ENCODE data around the gene LRFN2. TPM values are rescaled to one million over a fixed set of nuclear protein-coding genes. Genes with fewer than 3 reads are reported as not detected.

Gene LRFN2
- total RNA-seq, 1 donor from 2014 or later, result not detected

DNA sequence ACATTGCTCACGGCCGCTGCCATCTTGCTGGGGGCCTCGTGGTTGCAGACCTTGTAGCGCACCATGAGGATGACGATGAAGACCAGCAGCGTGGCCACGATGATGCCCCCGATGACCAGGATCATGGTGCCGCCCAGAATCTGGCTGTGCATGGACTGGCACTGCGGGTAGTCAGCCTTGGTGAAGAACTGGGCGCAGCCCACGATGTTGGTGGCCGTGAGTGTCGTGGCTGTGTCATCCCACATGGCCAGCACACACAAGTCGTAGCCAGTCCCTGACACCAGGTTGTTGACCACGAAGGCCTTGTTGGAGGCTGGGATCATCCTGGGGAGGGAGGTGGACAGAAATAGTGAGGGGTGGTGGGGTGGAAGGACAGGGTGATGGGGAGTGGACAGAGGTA, 194.6 kb downstream of the LRFN2 start:
- Histone ChIP-seq H3K27ac (no peak overlapping the region), H3K9me3 (no peaks in the 10 kb centered on the region), H3K27me3 (no peaks in the 10 kb centered on the region), H3K36me3 (no peaks in the 10 kb centered on the region), H3K4me3 (no peak overlapping the region), H3K4me1 (no peaks in the 10 kb centered on the region)
- DNase-seq (ENCODE audit: extremely low spot score in 2 of 2), result peak; percentile 54 to 55
- intact Hi-C loops (cut with DNase I), result no loop called here
- TF ChIP-seq POLR2A (IDR thresholded peaks at IDR 0.05) (no peak), POLR2AphosphoS5 (IDR thresholded peaks at IDR 0.05; ENCODE audit: insufficient read depth in 1 of 2, low read depth in 1 of 2) (no peak)
- TF ChIP-seq, protein P1, sequence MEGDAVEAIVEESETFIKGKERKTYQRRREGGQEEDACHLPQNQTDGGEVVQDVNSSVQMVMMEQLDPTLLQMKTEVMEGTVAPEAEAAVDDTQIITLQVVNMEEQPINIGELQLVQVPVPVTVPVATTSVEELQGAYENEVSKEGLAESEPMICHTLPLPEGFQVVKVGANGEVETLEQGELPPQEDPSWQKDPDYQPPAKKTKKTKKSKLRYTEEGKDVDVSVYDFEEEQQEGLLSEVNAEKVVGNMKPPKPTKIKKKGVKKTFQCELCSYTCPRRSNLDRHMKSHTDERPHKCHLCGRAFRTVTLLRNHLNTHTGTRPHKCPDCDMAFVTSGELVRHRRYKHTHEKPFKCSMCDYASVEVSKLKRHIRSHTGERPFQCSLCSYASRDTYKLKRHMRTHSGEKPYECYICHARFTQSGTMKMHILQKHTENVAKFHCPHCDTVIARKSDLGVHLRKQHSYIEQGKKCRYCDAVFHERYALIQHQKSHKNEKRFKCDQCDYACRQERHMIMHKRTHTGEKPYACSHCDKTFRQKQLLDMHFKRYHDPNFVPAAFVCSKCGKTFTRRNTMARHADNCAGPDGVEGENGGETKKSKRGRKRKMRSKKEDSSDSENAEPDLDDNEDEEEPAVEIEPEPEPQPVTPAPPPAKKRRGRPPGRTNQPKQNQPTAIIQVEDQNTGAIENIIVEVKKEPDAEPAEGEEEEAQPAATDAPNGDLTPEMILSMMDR (IDR thresholded peaks at IDR 0.05), result no peak

DNA sequence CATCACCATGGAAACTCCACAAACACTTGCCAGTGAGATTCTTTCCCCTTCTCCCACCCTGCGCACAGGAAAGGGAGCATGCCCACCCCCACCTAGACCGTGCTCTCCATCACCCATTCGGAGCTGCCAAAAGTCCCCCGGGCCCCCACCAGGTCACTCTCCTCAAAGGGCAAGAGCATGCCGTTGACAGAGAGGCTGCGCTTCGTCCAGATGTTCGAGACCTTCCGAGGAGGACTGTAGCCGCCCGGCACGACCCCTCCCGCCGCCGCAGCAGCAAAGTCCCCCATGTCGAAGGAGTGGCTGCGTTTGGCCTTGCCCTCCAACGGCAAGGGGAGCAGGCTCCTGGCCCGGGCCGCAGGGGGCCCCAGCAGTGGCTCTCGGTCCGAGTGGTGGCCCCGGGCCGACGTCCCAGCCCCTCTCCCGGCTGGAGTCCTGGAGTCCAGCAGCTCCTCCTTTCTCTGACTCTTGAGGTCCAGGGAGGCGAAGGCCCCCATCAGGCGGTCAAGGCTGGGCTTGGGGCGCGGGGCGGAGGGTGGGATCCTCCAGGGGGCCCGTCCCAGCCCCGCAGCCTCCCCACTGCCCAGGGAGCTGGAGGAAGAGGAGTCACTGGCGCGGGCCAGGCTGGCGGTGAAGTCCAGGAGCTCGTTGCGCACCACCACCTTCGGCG, 195.2 kb downstream of the LRFN2 start:
- peak; percentile 71 to 90 for DNase-seq (ENCODE audit: extremely low spot score in 2 of 2)
- intact Hi-C loops (cut with DNase I), result no loop called here
- H3K27me3 ChIP-seq, result no peaks in the 10 kb centered on the region

DNA sequence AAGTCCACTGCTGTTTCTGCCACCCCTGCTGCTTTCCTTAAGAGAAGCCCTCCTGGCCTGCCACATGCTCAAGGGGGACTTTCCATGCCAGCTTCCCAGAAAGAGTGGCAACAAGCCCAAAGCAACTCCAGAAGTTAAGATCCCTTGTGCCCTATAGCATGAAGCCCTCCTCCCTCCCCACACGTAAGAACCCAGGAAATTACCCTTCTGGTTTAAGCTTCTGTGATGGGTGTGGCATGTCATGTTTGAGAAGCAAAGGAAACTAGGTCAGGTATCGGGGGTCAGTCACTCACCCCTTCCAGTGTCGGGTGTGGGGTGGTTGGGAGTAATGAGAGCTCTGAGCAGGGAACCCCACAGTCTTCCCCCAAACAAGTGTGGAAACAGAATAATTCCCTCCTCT, 196.1 kb downstream of the LRFN2 start:
- Histone ChIP-seq H3K27ac (no peak overlapping the region), H3K4me3 (no peak overlapping the region), H3K4me1 (no peaks in the 10 kb centered on the region), H3K27me3 (no peaks in the 10 kb centered on the region), H3K36me3 (no peaks in the 10 kb centered on the region), H3K9me3 (no peaks in the 10 kb centered on the region)
- peak; percentile 56 to 91 for DNase-seq (ENCODE audit: extremely low spot score in 2 of 2)
- intact Hi-C loops (cut with DNase I), result no loop called here
- TF ChIP-seq, protein P1 (IDR thresholded peaks at IDR 0.05), result no peak
- no peak for TF ChIP-seq POLR2A (IDR thresholded peaks at IDR 0.05)

More for the DNA sequence above, 195.2 kb downstream of the LRFN2 start:
- Histone ChIP-seq H3K36me3 (no peaks in the 10 kb centered on the region), H3K4me3 (no peak overlapping the region), H3K4me1 (no peaks in the 10 kb centered on the region), H3K9me3 (no peaks in the 10 kb centered on the region), H3K27ac (no peak overlapping the region)
- TF ChIP-seq POLR2A (IDR thresholded peaks at IDR 0.05), result no peak
- TF ChIP-seq, protein P1 (IDR thresholded peaks at IDR 0.05), result no peak
- TF ChIP-seq POLR2AphosphoS5 (IDR thresholded peaks at IDR 0.05; ENCODE audit: insufficient read depth in 1 of 2, low read depth in 1 of 2), result no peak

DNA sequence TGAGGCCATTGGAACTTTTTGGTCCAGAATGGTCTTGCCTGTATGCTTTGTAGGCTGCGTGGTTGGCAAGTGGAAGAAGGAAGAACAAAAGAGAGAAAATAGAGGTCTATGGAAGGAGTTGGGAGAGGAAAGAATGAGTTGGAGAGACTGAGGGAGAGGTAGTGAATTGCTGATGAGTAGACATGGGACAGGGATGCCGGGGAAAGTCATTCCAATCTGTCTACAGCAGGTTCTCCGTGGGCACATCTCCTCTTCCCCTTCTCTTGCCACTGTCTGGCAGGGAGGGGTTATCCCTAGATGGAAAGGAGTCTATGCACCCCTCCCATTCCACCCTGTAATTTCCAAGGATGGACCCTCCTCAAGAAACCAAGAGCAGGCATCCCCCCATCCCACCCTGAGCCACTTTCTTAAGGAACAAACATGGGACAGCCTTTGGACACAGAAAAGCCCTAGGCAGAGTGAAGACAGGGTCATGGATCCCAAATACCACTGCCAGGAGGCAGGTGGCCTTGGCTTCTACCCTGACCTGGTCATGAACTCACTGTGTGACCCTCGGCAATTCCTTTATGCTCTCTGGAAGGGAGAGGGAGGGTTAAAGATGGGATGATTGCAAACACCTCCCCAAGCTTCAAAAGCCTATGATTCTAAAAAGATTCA, 196.9 kb downstream of the LRFN2 start:
- Histone ChIP-seq H3K4me1 (no peaks in the 10 kb centered on the region), H3K27me3 (no peaks in the 10 kb centered on the region), H3K4me3 (no peak overlapping the region), H3K36me3 (no peaks in the 10 kb centered on the region), H3K9me3 (no peaks in the 10 kb centered on the region), H3K27ac (no peak overlapping the region)
- DNase-seq (ENCODE audit: extremely low spot score in 2 of 2), result peak; percentile 64 to 70
- TF ChIP-seq POLR2A (IDR thresholded peaks at IDR 0.05), result no peak
- intact Hi-C loops (cut with DNase I), result no loop called here

DNA sequence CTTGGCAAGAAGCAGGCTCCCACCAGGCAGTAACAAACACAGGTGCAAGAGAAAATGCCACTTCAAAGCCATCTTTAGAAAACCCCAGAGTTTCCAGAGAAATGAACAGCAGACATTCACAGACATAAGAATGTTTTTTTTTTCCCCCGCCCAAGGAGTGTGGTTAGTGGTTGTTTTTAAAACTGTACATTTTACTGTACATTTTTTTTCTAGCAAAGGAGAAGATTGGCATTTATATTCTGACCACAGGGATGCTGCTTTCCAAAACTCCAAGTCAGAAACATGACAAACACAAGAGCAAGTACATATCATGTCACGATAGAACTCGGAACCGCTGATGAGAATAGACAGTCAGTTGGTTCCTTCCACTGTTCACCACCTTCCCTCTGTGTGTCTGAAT, 197.9 kb downstream of the LRFN2 start:
- Histone ChIP-seq H3K4me3 (no peak overlapping the region), H3K27me3 (no peaks in the 10 kb centered on the region), H3K36me3 (no peaks in the 10 kb centered on the region), H3K4me1 (no peaks in the 10 kb centered on the region), H3K9me3 (no peaks in the 10 kb centered on the region), H3K27ac (no peak overlapping the region)
- DNase-seq (ENCODE audit: extremely low spot score in 2 of 2), result no peak
- TF ChIP-seq POLR2AphosphoS5 (IDR thresholded peaks at IDR 0.05; ENCODE audit: insufficient read depth in 1 of 2, low read depth in 1 of 2) (no peak), POLR2A (IDR thresholded peaks at IDR 0.05) (no peak)
- TF ChIP-seq, protein P1 (IDR thresholded peaks at IDR 0.05), result no peak
- intact Hi-C loops (cut with DNase I), result no loop called here
